SIG-M5 treated with dmso at 0.1 percent for 504 hours (cell line): Measurements from ENCODE around the gene PHLPP1.
"Not testable (repeated sequence)": the region's sequence is repeated elsewhere in the genome, so short reads cannot be mapped to it uniquely, and the experiment has no call there.

Source experiments
- DNase-seq: peaks from one replicate; lab custom pipeline; 2025; ENCODE audit not compliant: unreplicated experiment; lab: John Stamatoyannopoulos, UW

Gene PHLPP1

DNA sequence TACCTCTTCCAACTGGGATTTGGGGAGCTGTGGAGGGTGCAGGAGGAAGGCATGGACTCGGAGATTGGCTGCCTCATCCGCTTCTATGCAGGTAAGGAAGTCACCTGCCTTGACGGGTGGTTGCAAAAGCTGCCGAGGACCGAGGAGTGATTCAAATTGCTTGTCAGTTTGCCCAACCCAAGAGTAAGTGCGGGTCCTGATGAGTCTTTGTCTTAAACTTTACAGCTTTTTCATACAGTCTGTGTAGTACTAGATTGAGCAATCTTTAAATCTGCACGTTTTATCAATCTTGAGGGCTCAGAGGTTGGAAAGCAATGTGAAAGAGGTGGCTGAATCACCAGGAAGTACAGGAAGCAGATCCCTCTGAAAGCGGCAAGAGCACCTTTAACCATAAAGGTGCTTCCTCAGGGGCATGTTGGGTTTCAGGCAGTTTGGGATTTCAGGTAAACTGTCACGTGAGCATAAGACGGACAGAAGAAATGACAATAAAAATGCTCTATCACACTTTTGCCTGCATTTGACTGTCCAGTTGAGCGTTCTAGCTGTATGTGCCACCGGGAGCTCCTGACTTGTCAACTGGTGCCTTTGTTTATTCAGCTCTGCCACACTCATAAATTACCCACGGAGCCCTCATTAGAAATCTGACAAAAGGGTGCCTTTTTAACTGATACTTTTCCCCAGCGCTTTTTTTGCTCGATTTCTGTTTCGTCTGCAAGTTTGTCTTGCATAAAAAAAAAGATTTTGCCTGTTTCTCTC lies 2.0 kb downstream of the PHLPP1 start:
- DNase-seq: peak; percentile 72

DNA sequence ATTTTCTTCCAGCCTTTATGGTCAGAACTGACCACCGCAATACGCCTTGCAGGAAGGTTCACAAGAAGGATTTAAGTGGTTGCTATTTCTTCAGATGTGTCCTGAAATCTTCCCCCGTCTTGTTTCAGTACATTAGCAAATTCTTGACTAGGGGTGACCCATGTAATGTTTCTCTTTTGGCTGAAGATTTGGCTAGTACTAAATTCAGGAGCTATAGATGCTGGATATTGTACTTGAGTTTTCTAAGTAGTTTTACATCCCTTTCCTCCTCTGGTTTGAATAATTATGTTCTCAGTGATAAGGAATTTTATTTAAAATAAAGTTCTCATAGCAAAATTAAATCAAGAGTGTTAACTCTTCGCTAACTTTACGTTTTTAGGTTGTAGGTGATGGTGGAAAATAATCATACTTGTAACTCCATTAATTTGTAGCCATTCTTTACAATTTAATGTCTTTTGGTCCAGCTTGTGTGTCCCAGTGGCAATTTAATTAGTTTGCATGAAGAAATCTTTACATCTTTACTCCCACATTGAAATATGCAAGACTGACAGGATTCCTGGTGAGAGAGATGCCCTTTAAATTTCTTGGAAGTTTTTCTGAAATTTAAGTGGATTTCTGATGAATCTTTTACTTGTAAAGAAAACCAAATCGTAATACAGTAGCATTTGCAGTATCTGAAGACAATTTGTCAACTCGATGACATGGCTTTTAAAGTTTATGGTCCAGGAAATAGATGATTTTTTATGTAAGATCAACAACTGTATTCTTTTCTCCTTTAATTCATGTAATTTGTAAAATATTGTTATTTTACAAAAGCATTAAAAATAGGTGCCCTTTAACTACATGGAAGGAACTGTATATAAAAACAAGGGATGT lies 2.8 kb downstream of the PHLPP1 start:
- DNase-seq: no peak

DNA sequence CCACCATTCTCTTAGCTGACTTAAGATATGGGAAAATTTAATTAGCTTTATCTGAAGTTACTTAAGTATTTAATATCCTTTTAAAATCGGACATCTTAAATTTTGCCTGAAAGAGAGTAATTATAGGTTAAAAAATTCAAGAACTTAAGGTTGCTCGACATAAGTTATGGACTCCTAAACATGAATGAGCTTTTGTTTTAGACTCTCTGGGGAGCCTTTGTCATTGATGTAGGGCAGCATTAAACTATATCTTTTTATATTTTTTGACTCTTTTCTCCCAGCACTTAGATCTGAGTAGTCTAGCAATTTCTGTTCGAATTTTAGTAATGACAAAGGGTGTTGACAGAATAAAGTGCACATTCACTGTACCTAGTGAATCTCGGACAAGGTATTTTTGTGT lies 4.7 kb downstream of the PHLPP1 start:
- DNase-seq: no peak

DNA sequence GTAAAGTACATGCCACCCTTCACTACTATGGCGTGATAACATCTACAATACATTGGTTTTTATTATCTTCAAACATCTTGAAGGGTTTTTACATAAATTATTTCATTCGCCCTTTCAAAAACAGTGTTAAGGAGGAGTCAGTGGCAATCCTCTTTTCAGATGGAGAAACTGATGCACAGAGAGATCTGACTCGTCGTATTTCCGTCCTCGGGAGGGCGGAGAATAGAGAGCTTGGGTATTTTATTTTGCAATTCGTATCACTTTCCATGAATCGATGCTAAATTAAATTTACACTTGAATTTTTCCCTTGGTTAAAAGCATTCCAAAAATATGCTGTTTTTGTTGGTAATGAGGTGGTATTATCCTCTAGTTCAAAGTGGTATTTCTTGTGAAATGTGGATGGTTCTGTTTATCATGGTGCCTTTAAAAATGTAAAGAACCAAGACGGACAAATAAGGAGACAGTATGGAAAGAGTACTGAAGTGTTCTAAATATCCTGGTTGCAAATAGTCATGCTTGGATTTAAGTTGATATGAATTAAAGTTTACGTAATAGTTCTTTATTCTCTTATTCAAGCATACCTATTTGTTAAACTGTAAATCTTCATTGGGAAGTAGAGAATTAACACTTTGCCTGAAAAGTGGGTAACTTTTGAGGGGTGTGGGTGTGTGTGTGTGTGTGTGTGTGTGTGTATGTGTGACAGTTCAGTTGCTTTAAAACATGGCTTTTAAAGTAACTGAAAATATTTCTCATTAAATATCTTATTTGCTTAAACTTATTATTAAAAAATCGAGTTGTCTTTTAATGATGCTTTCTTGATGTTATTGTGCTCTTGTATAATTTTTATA lies 5.6 kb downstream of the PHLPP1 start:
- DNase-seq: no peak

DNA sequence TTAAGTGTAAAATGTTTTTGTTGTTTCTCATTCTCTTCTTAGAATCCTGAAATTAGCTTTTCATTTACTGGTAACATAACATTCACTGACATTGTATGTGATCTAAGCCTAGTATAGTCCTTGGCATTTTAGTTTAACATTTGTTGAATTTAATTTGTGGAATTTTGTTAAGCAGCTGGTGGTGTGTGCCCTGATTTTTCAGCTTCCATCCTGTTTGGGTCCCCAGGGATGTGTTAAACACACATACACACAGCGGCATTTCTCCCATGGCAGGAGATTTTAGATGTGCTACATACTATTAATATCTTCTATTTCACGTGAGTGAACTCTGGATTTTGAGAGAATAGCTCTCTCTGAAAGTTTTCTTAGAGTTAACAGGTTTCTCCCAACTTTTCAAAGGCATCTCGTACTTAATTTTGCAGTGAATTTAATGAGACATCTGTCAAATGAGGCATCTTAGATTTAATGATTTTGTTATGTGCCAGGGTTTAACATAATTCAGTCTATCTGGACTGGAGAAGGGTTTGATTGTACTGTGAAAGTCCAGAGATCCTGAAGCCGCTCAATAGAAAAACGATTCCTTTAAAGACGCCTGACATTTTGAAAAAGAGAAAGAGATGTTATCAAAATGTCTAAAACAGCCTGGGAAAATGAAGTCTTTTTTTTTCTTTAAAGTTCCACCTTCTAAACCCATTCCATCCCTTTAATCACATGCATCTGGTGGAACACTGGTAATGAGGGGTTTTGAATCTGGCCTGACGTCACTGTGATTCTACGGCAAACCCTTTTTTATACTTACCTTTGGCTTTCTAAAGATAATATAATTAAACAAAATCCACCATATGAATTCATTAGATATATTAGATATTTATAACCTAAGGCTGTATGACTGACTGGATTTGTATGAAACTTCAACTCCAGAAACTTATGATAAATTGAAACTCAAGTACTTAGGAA lies 6.8 kb downstream of the PHLPP1 start:
- no peak for DNase-seq

DNA sequence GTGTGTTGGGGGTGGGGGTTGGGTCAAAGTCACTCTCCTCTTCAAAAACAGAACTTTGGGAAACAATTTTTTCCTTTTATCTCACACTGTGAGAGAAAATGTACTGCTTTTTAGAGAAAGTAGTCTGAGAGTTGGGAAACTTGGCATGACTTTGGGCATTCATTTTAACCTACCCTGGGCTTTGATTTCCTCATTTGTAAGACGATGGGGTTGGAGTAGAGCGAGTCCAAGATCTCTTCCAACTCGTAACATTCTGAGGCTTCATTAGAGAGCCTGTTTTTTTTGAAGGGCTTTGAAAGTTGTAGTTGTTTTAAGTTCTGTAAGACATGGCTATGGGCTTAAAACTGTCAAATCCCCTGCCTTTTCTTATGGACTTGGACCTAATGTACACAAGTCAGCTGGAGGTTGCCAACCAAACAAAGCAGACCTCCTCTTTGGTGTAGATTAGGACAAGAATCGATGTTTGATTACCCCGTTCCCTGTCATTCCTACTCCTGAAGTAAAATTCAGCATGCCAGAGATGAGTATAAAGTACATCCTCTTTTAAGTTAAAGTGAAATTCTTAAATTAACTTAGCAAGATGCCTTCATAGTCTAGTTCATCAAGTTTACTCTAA lies 8.4 kb downstream of the PHLPP1 start:
- DNase-seq: no peak

DNA sequence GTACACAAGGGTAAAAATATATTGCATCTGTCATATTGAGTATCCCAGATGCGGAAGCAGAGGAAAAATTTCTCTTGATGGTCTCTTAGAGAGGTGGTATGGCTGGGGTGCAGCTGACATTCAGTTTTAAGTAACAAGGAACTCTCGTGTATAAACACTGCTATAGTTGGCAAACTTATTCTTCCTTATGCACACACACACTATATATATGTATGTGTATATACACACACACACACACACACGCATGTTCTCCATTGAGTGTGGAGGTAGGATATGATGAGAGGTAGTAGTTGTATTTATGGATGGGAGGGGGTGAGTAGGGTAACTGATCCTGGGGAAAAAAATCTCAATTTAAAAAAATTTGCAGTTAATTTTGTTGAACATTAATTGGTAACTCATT lies 10.6 kb downstream of the PHLPP1 start:
- DNase-seq: no peak

DNA sequence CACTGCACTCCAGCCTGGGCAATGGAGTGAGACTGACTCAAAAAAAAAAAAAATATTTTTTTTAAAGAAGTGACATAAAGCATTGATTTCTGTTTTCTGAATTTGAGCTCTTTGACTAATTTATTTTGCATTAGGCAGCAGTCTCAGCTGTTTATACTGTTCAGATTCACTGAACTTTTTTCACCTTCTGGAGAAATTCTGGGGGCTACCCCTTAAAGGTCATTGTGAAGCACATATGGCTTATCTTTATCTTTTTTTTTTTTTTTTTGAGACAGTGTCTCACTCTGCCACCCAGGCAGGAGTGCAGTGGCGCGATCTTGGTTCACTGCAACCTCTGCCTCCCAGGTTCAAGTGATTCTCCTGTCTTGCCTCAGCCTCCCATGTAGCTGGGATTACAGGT lies 12.9 kb downstream of the PHLPP1 start:
- DNase-seq: no peak

DNA sequence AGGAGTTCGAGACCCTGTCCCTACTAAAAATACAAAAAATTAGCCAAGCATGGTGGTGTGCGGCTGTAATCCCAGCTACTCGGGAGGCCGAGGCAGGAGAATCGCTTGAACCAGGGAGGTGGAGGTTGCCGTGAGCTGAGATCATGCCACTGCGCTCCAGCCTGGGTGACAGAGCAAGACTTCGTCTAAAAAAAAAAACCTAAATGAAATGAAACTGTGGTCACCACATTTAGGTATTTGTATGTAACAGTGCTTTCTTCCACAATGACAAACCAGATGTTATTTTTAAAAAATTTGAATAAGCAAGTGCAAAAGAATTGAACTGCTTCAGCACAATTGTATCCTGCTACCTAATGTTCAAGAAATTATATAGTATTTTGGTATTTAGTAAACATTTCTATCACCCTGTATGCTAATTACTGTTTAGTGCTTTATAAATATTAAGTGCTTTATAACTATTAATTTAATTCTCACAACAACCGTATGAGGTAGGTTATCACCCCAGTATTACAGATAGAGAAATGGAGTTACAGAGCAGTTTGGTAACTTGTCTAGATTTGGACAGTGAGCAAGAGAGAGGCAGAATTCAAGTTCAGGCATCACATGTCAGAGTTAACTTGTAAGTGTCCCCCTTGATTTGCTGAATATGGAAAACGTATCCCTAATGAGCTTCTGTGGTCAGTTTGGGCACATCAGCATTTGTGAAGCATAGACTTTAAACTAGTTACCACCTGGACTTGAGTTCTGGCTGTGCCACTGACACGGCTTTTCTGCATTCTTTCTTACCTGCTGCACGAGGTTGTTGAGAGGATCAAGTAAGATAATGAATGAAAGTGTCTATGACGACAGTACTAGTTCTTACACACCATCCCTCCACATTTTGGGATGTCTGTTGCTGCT lies 14.4 kb downstream of the PHLPP1 start:
- no peak for DNase-seq

DNA sequence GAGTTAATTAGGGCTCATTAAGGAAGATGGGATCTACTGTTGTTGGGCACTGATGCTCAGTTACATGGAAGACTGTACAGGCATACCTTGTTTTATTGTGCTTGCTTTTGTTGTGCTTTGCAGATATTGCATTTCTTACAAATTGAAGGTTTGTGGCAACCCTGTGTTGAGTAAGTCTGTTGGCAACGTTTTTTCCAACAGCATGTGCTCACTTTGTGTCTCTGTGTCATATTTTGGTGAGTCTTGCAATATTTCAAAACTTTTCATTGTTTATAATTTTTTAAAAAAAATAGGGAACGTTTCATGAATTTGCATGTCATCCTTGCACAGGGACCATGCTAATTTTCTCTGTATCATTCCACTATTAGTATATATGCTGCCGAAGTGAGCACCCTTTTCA lies 15.6 kb downstream of the PHLPP1 start:
- no peak for DNase-seq

DNA sequence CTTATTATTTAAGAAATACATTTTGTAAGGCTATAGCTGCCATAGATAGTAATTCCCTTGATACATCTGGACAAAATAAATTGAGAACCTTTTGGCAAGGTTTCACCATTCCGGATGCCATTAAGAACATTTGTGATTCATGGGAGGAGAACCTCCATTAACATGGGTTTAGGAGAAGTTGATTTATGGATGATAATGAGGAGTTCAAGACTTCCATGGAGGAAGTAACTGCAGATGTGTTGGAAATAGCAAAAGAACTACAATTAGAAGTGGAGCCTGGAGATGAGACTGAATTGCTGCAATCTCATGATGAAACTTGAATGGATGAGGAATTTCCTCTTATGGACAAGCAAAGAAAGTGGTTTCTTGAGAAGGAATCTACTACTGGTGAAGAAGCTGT lies 17.3 kb downstream of the PHLPP1 start:
- DNase-seq: no peak

DNA sequence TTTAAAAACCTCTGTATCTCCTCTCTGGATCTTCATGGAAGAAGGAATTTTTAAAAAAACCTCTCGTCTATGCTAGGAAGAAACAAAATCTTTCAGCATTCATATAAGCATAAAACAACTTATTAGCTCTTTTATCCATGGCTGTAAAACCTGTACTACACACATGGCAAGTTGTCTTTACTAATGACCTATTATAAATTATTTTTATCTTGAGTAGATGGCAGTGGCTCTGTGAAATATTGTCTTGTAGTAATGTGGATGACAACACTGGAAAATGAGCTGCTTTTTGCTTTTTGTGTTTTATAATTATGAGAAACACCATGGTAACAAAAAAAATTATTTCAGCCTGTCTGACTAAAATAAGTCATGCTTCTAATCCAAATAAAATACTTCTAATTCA lies 18.9 kb downstream of the PHLPP1 start:
- no peak for DNase-seq

DNA sequence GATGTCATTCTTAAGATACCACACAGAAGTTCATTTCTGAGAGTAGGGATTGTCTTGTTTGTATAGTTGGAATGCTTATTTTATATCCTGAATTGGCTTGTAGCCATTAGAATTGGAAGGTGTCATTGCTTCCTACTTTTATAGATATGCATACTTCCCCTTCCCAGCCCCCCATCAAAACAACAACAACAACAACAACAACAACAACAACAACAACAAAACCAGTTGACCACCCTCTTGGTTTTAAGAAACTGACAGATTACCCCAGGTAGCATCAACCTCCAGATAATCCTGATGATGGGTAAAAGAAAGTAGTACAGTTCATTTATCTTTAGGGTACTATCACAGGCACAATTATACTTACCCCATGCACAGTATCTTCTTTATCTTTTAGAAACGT lies 20.0 kb downstream of the PHLPP1 start:
- no peak for DNase-seq

DNA sequence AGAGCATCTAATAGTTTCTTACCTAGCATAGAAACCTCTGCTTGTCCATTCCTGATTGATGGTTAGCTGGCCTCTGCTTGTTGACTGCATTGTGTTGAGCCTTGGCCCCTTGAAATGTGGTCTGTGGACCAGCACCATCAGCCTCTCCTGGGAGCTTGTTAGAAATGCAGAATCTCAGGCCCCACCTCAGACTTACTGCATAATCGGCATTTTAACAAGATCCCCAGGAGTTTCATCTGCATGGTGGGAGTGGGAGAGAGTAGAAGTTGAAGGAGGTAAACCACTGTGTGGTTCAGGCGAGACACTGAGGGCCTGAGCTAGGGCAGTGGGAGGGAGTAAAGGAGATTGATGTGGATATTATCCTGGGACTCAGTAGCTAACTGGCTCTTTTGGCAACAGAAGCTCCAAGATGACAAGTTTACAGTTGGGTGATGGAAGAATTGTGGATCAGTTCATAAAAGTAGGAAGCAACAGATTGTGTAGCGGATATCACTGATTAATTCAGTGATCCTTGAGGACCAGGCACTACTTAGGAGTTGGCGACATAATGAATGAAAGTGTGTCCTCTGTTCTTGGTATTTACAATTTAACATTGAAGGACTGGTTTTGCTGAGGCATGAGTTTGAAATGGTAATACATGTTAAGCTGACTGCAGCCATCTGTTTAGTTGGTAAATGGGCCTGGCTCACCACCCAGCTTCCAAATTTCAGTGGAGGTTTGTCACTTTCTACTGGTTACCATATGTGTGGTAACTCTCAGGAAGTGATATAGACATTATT lies 20.9 kb downstream of the PHLPP1 start:
- no peak for DNase-seq

DNA sequence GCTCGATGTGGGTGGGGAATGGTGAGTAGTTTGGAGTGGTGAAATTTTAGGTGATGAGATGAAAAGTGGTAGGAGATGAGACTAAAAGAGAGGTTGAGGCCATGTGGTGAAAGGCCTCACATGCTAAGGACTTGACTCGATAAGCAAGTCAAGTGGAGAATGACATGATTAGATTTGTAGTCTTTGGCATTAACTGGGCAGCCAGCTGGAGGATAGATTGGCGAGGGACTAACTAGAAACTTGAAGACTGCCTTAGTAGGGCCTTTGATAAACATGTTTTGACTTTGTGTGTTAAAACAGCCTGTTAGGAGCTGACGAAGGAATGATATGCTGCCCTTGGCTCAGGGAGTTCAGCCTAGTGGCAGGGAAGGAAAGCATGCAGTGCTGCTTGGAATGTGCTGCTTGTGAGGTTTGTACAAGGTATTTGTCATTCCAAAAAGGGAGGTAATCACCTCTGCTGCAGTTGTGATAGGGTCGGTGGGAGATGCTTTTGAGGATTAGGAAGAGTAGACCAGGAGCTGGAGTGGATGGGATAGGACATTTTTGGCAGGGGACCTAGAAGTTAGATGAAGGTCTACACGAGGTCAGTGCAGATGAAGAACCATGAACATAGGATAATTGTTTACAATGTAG lies 22.0 kb downstream of the PHLPP1 start:
- DNase-seq: no peak

DNA sequence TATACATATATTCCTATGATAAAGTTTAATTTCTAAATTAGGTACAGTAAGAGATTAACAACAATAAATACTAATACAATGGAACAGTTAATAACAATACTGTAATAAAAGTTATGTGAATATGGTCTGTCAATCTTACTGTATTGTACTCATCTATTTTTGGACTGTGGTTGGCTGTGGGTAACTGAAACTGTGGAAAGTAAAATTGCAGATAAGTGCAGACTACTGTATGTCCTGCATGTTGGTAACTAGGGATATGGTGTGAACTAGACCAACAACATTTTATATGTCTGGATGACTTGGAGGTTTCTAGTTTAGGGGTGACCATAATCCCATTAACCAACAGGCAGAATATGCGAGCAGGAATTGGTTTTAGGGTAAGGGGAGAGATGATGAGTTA lies 23.3 kb downstream of the PHLPP1 start:
- no peak for DNase-seq

DNA sequence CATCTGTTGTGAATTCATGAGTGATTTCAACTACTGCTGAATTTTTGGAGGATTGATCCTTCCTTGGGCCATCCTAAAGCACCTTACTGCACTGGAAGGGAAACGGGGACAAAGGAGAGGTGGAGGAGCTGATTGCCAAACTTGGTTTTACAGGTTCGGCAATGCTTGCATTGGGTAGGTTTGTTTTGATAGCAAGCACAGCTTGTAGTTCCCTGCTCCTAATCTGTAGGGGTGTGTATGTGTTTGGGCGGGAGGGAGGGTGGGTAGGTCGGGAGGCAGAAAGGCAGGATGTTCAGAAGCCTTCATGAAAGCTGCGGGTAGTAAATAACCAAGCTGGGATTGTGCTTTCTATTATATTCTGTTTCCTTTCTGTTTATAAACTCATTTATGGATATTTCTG lies 24.6 kb downstream of the PHLPP1 start:
- DNase-seq: no peak

DNA sequence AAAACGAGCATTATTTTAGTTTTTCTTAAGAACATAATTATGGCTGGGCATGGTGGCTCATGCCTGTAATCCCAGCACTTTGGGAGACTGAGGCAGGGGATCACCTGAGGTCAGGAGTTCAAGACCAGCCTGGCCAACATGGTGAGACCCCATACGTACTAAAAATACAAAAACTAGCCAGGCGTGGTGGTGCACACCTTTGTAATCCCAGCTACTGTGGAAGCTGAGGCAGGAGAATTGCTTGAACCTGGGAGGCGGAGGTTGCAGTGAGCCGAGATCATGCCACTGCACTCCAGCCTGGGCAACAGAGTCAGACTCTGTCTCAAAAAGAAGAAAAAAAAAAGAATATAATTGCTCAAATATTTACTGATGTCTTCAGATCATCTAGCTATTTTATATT lies 25.3 kb downstream of the PHLPP1 start:
- DNase-seq: not testable (repeated sequence)
